HL-60 (cell line): ENCODE results near the gene ENG.

Experiments used
- DNase-seq, 2 experiments: peaks; one replicate each; pipeline ENCODE4 v3.0.0-alpha.2; 2010 to 2020; ENCODE audit warnings: low read depth in 1 of 2, low spot score in 1 of 2
- H3K27ac ChIP-seq: fragments of 250-450 bp; sonication (Bioruptor Pico); replicated peaks from 2 replicates; pipeline ENCODE4 v1.5.1; 2020; ENCODE audit warnings: mild to moderate bottlenecking, moderate library complexity
- H3K27me3 ChIP-seq: fragments of 250-450 bp; sonication (Bioruptor Pico); 2 replicates; pipeline ENCODE4 v1.5.1; 2021; ENCODE audit warnings: mild to moderate bottlenecking, moderate library complexity; ENCODE audit not compliant: insufficient read depth, poor library complexity, severe bottlenecking
- H3K4me3 ChIP-seq: replicated peaks from 2 replicates; pipeline ENCODE4 v1.5.1; 2011; ENCODE audit warnings: mild to moderate bottlenecking, control low read depth, low read length; ENCODE audit not compliant: insufficient read depth
- GABPA ChIP-seq: IDR thresholded peaks from 2 replicates; pipeline ENCODE4 v1.6.1; 2012; ENCODE audit warnings: low read depth
- POLR2AphosphoS5 ChIP-seq: IDR thresholded peaks from 2 replicates; pipeline ENCODE4 v1.6.1; 2012; ENCODE audit warnings: low read depth
- SPI1 ChIP-seq: IDR thresholded peaks from 2 replicates; pipeline ENCODE4 v1.6.1; 2012; ENCODE audit warnings: low read depth, mild to moderate bottlenecking, borderline replicate concordance
- TF ChIP-seq, protein P1 (sequence below): IDR thresholded peaks from one replicate; pipeline ENCODE4 v1.5.1; 2011; ENCODE audit warnings: low read length, control low read depth, inconsistent platforms; ENCODE audit not compliant: insufficient read depth
- TF ChIP-seq, protein P2 (sequence below): IDR thresholded peaks from 2 replicates; pipeline ENCODE4 v1.6.1; 2012; ENCODE audit warnings: low read depth; ENCODE audit not compliant: insufficient replicate concordance

Gene ENG

DNA sequence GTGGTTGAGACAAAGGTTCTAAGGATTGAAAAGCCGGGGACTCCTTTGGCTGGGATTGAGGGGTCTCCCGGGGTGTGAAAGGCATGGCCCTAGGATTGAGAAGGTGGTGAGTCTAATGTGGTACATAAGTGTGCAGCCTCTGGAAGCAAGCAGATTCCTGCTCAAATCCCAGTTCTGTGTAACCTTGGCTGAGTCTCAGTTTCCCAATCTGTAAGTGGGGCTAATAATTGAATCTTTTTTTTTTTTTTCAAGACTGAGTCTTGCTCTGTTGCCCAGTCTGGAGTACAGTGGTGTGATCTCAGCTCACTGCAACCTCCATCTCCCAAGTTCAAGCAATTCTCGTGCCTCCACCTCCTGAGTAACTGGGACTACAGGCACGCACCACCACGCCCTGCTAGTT lies 81.9 kb downstream of the ENG start:
- Histone ChIP-seq H3K27me3 (no peaks in the 10 kb centered on the region), H3K4me3 (no peak overlapping the region), H3K27ac (no peak overlapping the region)
- TF ChIP-seq, protein P1, sequence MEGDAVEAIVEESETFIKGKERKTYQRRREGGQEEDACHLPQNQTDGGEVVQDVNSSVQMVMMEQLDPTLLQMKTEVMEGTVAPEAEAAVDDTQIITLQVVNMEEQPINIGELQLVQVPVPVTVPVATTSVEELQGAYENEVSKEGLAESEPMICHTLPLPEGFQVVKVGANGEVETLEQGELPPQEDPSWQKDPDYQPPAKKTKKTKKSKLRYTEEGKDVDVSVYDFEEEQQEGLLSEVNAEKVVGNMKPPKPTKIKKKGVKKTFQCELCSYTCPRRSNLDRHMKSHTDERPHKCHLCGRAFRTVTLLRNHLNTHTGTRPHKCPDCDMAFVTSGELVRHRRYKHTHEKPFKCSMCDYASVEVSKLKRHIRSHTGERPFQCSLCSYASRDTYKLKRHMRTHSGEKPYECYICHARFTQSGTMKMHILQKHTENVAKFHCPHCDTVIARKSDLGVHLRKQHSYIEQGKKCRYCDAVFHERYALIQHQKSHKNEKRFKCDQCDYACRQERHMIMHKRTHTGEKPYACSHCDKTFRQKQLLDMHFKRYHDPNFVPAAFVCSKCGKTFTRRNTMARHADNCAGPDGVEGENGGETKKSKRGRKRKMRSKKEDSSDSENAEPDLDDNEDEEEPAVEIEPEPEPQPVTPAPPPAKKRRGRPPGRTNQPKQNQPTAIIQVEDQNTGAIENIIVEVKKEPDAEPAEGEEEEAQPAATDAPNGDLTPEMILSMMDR: no peak
- no peak for TF ChIP-seq POLR2AphosphoS5
- no peak for TF ChIP-seq SPI1
- TF ChIP-seq, protein P2, sequence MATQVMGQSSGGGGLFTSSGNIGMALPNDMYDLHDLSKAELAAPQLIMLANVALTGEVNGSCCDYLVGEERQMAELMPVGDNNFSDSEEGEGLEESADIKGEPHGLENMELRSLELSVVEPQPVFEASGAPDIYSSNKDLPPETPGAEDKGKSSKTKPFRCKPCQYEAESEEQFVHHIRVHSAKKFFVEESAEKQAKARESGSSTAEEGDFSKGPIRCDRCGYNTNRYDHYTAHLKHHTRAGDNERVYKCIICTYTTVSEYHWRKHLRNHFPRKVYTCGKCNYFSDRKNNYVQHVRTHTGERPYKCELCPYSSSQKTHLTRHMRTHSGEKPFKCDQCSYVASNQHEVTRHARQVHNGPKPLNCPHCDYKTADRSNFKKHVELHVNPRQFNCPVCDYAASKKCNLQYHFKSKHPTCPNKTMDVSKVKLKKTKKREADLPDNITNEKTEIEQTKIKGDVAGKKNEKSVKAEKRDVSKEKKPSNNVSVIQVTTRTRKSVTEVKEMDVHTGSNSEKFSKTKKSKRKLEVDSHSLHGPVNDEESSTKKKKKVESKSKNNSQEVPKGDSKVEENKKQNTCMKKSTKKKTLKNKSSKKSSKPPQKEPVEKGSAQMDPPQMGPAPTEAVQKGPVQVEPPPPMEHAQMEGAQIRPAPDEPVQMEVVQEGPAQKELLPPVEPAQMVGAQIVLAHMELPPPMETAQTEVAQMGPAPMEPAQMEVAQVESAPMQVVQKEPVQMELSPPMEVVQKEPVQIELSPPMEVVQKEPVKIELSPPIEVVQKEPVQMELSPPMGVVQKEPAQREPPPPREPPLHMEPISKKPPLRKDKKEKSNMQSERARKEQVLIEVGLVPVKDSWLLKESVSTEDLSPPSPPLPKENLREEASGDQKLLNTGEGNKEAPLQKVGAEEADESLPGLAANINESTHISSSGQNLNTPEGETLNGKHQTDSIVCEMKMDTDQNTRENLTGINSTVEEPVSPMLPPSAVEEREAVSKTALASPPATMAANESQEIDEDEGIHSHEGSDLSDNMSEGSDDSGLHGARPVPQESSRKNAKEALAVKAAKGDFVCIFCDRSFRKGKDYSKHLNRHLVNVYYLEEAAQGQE: no peak
- TF ChIP-seq GABPA: no peak
- DNase-seq: no peak

DNA sequence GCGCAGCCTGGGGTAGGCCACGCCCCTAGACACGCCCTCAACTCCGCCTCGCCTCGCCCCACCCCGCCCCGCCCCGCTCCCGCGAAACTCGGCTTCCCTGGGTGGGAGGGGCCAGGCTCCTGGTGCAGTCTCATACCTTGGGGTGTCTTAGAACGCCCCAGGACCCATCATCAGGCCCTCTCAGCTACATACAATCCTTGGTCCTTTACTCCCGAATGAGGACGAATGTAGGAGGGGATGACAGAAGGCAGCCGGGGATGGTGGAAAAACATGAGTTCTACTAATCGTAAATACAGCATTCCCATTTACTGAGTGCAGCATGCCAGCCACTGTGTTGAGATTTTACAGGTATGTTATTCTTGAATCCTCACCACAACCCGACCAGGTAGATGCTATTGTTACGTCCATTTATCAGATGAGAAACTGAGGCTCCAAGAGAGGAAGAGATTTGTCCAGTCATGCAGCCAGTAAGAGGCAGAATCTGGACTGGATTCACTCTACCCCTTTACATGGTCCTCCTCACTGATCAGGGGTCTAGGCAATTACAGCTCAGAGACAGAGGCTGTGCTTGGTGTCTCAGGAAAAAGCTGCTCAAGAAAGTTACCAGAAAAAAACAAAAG lies 82.8 kb downstream of the ENG start:
- DNase-seq: no peak
- Histone ChIP-seq H3K4me3 (peak overlapping the region; percentile 54), H3K27me3 (no peaks in the 10 kb centered on the region), H3K27ac (no peak overlapping the region)
- TF ChIP-seq GABPA (no peak), POLR2AphosphoS5 (no peak), SPI1 (no peak)
- TF ChIP-seq, protein P1: no peak
- TF ChIP-seq, protein P2: no peak

DNA sequence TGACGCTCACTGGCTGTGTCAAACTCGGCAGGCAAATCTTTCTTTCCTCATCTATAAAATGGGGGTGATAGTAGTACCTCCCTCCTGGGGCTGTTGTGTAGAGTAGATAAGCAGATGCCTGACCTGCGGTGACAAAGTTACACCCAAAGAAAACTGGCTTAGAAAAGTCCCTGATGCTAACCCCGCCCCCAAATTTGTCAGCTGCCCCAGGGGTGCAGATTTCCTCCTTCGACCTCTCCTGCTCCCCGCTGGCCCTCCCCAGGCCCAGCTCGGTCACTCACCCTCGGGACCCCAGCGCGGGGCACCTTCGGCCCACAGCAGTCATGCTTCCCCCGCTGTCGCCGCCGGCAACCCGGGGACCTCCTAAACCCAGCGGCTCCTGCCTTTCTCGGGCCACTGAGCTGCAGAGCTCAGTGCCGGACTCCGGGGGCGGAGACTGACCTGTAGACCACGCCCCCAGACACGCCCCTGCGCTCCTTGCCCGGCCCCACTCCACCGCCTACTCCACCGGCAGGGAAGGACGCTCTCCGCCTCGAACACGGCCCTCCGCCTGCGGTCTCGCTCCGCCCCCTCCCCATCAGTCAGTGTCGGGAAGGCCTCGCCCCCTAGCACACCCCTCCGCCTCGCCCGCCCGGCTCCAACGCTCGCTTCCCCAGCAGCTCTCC lies 83.4 kb downstream of the ENG start:
- Histone ChIP-seq H3K27ac (no peak overlapping the region; the same call in 1 of the 2 replicates), H3K4me3 (peak overlapping the region; percentile 54), H3K27me3 (no peaks in the 10 kb centered on the region)
- no peak for TF ChIP-seq GABPA
- no peak for TF ChIP-seq SPI1
- TF ChIP-seq, protein P1: no peak
- TF ChIP-seq, protein P2: no peak
- peak; percentile 29; the same call in 1 of the 2 replicates for TF ChIP-seq POLR2AphosphoS5
- peak; percentile 97 to 98 for DNase-seq
